A673 (cell line): ENCODE data around the gene UBXN11.

Experiments
- CTCF ChIP-seq: fragments of 300-800, 200-600 bp; sonication (generic); conservative IDR thresholded peaks from 2 replicates; pipeline ENCODE4 v1.5.1; 2017; ENCODE audit warnings: low read depth, mild to moderate bottlenecking, antibody characterized with exemption, low read length, moderate library complexity, mixed read lengths
- EZH2 ChIP-seq: fragments of 200-600 bp; sonication (generic); IDR thresholded peaks from 2 replicates; pipeline ENCODE4 v1.6.1; 2017; ENCODE audit warnings: borderline replicate concordance, low read depth, mild to moderate bottlenecking, mixed read lengths, antibody characterized with exemption, low read length; ENCODE audit not compliant: poor library complexity, severe bottlenecking

DNA sequence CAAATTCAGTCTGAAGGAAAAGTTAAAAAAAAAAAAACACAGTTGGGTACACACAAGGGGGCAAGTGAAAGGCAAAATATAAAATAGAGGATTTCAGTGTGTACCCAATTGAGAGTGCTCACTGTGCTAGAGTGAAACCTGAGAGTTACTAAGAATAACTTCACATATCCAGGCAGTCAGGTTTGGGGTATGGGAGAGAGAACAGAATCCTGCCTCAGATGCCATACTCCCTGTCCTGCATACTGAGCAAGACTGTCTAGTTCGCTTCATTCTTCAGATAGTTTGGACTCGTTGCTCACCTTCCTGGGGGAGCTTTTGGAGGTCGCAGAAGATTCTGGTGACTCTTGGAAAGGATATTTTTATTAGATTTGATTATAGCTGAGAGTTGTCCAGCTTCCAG, 52.0 kb downstream of the UBXN11 start:
- no peak for TF ChIP-seq CTCF
- TF ChIP-seq EZH2: no peak
